GM12878 (cell line): ENCODE results near the gene IKBKG. TPM values are rescaled to one million over a fixed set of nuclear protein-coding genes. Genes with fewer than 3 reads are reported as not detected.
A peak's percentile ranks its signal among the peaks of the same experiment; 100 is the strongest.

Experiments
- ATAC-seq: fragments of 200-7000 bp; cut with Tn5 transposase; 3 replicates; pipeline ENCODE4 v1.9.1; 2020; ENCODE audit warnings: mild to moderate bottlenecking, moderate library complexity
- BruUV-seq: library from RNA; stranded (reverse); fragments of 400-500 nt; replicated peaks from 2 replicates; lab custom pipeline; 2021; lab: Mats Ljungman, UMichigan
- CTCF ChIA-PET: fragments of 300-600 bp; sonication (Branson Sonifier 250); formaldehyde crosslinking; extraction: SDS; loops from one replicate; lab custom pipeline; 2021; ENCODE audit warnings: inconsistent platforms; lab: Yijun Ruan, JAX
- POLR2A ChIA-PET: fragments of 350-600 bp; formaldehyde crosslinking; extraction: SDS; loops from one replicate; lab custom pipeline; 2021; ENCODE audit warnings: inconsistent platforms; lab: Charles Lee
- RAD21 ChIA-PET: fragments of 300-600 bp; sonication (Branson Sonifier 250); formaldehyde crosslinking; loops from one replicate; lab custom pipeline; 2023; ENCODE audit warnings: antibody characterized with exemption; ENCODE audit not compliant: unreplicated experiment; lab: Charles Lee
- SMC1A ChIA-PET: fragments of 300-600 bp; sonication (Branson Sonifier 250); formaldehyde crosslinking; loops from one replicate; lab custom pipeline; 2023; ENCODE audit not compliant: unreplicated experiment, uncharacterized antibody; lab: Charles Lee
- DNase-seq: peaks from one replicate; pipeline ENCODE4 v3.0.0-alpha.2; 2011; ENCODE audit warnings: low read depth, low spot score
- FAIRE-seq: peaks from 3 replicates; lab custom pipeline; 2011; peaks lifted over from hg19 to GRCh38; lab: Jason Lieb, UNC
- H2AFZ ChIP-seq: 2 replicates; pipeline ENCODE4 v1.6.0; 2011; ENCODE audit warnings: low read depth, low read length, control low read depth; ENCODE audit not compliant: control insufficient read depth
- H3K27ac ChIP-seq: 2 replicates; pipeline ENCODE4 v1.5.1; 2011; ENCODE audit warnings: control low read depth; ENCODE audit not compliant: control insufficient read depth, insufficient read depth
- H3K27me3 ChIP-seq, 2 experiments: replicated peaks in 1 of 2; 2 replicates each; pipeline versions ENCODE4 v1.6.0 to v1.6.1; 2011; ENCODE audit warnings: low read length in 1 of 2; ENCODE audit not compliant: control insufficient read depth in 2 of 2, insufficient read depth in 2 of 2
- H3K36me3 ChIP-seq, 2 experiments: 2 replicates each; pipeline ENCODE4 v1.5.1; 2011; ENCODE audit warnings: low read length in 1 of 2; ENCODE audit not compliant: control insufficient read depth in 2 of 2, insufficient read depth in 2 of 2
- H3K4me1 ChIP-seq: 2 replicates; pipeline ENCODE4 v1.6.1; 2011; ENCODE audit warnings: mild to moderate bottlenecking, low read length, moderate library complexity, mixed read lengths; ENCODE audit not compliant: control insufficient read depth, insufficient read depth
- H3K4me2 ChIP-seq: 2 replicates; pipeline ENCODE4 v1.6.0; 2011; ENCODE audit warnings: control low read depth; ENCODE audit not compliant: control insufficient read depth, insufficient read depth
- H3K4me3 ChIP-seq: fragments of 200-600 bp; sonication (generic); 2 replicates; pipeline ENCODE4 v1.5.1; 2016
- H3K79me2 ChIP-seq: 2 replicates; pipeline ENCODE4 v1.6.0; 2011; ENCODE audit warnings: low read length; ENCODE audit not compliant: control insufficient read depth, insufficient read depth
- H3K9ac ChIP-seq: 2 replicates; pipeline ENCODE4 v1.8.0; 2011; ENCODE audit warnings: low read length, control low read depth, mixed read lengths; ENCODE audit not compliant: control insufficient read depth, insufficient read depth
- H3K9me3 ChIP-seq: replicated peaks from 3 replicates; pipeline ENCODE4 v1.5.1; 2011; ENCODE audit warnings: mild to moderate bottlenecking, low read length; ENCODE audit not compliant: control insufficient read depth, insufficient read depth
- H4K20me1 ChIP-seq: 2 replicates; pipeline ENCODE4 v1.6.0; 2011; ENCODE audit not compliant: control insufficient read depth, insufficient read depth
- CEBPZ ChIP-seq: fragments of 150-350 bp; IDR thresholded peaks from 2 replicates; pipeline ENCODE4 v1.6.1; 2016; ENCODE audit warnings: low read depth, low read length
- GABPA ChIP-seq: IDR thresholded peaks from 2 replicates; pipeline ENCODE4 v1.6.1; 2014; ENCODE audit warnings: antibody characterized with exemption, low read depth, mild to moderate bottlenecking, inconsistent platforms
- MLLT1 ChIP-seq: fragments of 450-650 bp; IDR thresholded peaks from 2 replicates; pipeline ENCODE4 v1.6.1; 2016; ENCODE audit warnings: mild to moderate bottlenecking
- NFIC ChIP-seq: IDR thresholded peaks from 2 replicates; pipeline ENCODE4 v1.6.1; 2012; ENCODE audit warnings: low read depth, mild to moderate bottlenecking, inconsistent platforms, low read length, moderate library complexity
- NFXL1 ChIP-seq: fragments of 450-650 bp; IDR thresholded peaks from 2 replicates; pipeline ENCODE4 v1.6.1; 2017; ENCODE audit warnings: antibody characterized with exemption, mild to moderate bottlenecking, borderline replicate concordance
- PAX5 ChIP-seq: IDR thresholded peaks from 2 replicates; pipeline ENCODE4 v1.6.1; 2011; ENCODE audit warnings: low read depth, low read length, borderline replicate concordance
- PKNOX1 ChIP-seq: fragments of 450-650 bp; IDR thresholded peaks from 2 replicates; pipeline ENCODE4 v1.6.1; 2016; ENCODE audit warnings: mild to moderate bottlenecking
- RB1 ChIP-seq: fragments of 450-650 bp; formaldehyde crosslinking; IDR thresholded peaks from 2 replicates; pipeline ENCODE4 v1.6.1; 2017; ENCODE audit warnings: mild to moderate bottlenecking, borderline replicate concordance
- RELA ChIP-seq: fragments of 450-650 bp; IDR thresholded peaks from 2 replicates; pipeline ENCODE4 v1.8.0; 2014; ENCODE audit warnings: borderline replicate concordance; ENCODE audit not compliant: partially characterized antibody
- SIX5 ChIP-seq: IDR thresholded peaks from 2 replicates; pipeline ENCODE4 v1.6.1; 2011; ENCODE audit warnings: mild to moderate bottlenecking, low read depth, low read length, moderate library complexity; ENCODE audit not compliant: severe bottlenecking
- TCF7 ChIP-seq: IDR thresholded peaks from 2 replicates; pipeline ENCODE4 v1.6.1; 2014; ENCODE audit warnings: antibody characterized with exemption, borderline replicate concordance
- ZBTB4 ChIP-seq: fragments of 450-650 bp; formaldehyde crosslinking; IDR thresholded peaks from 2 replicates; pipeline ENCODE4 v1.4.0; 2022; ENCODE audit warnings: mild to moderate bottlenecking, moderate library complexity
- WGBS: methylation state at CpG from one replicate; pipeline ENCODE4 v1.1.6; 2016; ENCODE audit warnings: low lambda C conversion rate; ENCODE audit not compliant: insufficient replicate concordance, insufficient coverage; ENCODE audit errors: missing lambda C conversion rate; 5-methylcytosine and 5-hydroxymethylcytosine counted together
- in situ Hi-C: fragments of 300-500 bp; cut with MboI; formaldehyde crosslinking; loops from 9 replicates; pipeline ENCODE4 v1.14.3; 2018; ENCODE audit warnings: mixed read lengths
- intact Hi-C: fragments of 100-400 bp; cut with micrococcal nuclease; formaldehyde crosslinking; loops from one replicate; pipeline ENCODE4 v1.14.2; 2022; ENCODE audit not compliant: unreplicated experiment
- polyA plus RNA-seq, 11 experiments: library from polyadenylated mRNA; depleted of rRNA in 4 of 11; unstranded in 6 of 11; stranded (reverse) in 5 of 11; fragments of >200 nt; fragmentation: Nextera tagmentation in 4 of 11; fragmentation: Illumina TruSeq in 1 of 11; extraction: Ambion mirVana in 4 of 11; extraction: Trizol in 1 of 11; gene quantifications; 1 replicate in 1 of 11; 2 replicates in 10 of 11; pipeline versions ENCODE4 v1.2.1 to v1.2.3, GENCODE V29; 2011 to 2016; ENCODE audit warnings: inconsistent platforms in 2 of 11, missing spikeins in 2 of 11, low read depth in 1 of 11
- total RNA-seq, 4 experiments: library from RNA; depleted of rRNA in 3 of 4; stranded (reverse); fragments of >200 nt in 3 of 4; fragmentation: Illumina TruSeq in 1 of 4; extraction: Trizol in 1 of 4; gene quantifications; 2 replicates each; pipeline versions ENCODE4 v1.2.1 to v1.2.3, GENCODE V29; 2013 to 2021

The IKBKG gene
- total and polyA plus RNA-seq, 10 of the 15 experiments (the other 5 are each of a cell fraction or from before 2014, with no cell fraction given) = 0.35 to 30.7 (median 16.7) TPM

GRCh38 chrX:154534526-154535322 is 12.7 kb upstream of the IKBKG start (continued):
- TF ChIP-seq ZBTB4 (no peak), PKNOX1 (no peak), RELA (peak; percentile 100), PAX5 (peak; percentile 98), GABPA (no peak)

GRCh38 chrX:154535892-154536291 is 11.5 kb upstream of the IKBKG start:
- in situ Hi-C loops = loop anchor here (5.0 to 25.0 kb wide), 3 partner anchors 159 to 1579 kb away; partner anchors contain the start of genes EMD and OPN1LW
- no peak overlapping the region for H3K27ac ChIP-seq
- intact Hi-C loops = loop anchor here (2.0 kb wide), 2 partner anchors 163 to 219 kb away; no protein-coding TSS in a partner anchor
- H3K4me2 ChIP-seq = no peak overlapping the region
- BruUV-seq = no TSS peak
- peaks cover 4 to 8% of the 10 kb centered on the region in 2 experiments for H3K36me3 ChIP-seq
- ATAC-seq (no peak), DNase-seq (no peak), FAIRE-seq (no peak)
- no peaks in the 10 kb centered on the region for H4K20me1 ChIP-seq
- H3K4me1 ChIP-seq = peaks cover 5% of the 10 kb centered on the region
- H3K9ac ChIP-seq = no peak overlapping the region
- ChIA-PET CTCF (interaction anchor here (0.9 to 1.3 kb wide), 4 partner anchors 9 to 397 kb away, joined by 3 to 14 read pairs (median 5); partner anchors contain the start of gene FLNA), POLR2A (no interaction called here), RAD21 (no interaction called here), SMC1A (no interaction called here)
- H3K79me2 ChIP-seq = no peaks in the 10 kb centered on the region
- H3K9me3 ChIP-seq = no peaks in the 10 kb centered on the region
- no peak overlapping the region for H3K4me3 ChIP-seq
- H2AFZ ChIP-seq = no peak overlapping the region
- no peaks in the 10 kb centered on the region for H3K27me3 ChIP-seq
- 50% methylated on average over 9 of the region's 9 CpGs for WGBS
- TF ChIP-seq NFIC (no peak), SIX5 (no peak), CEBPZ (no peak), NFXL1 (no peak), RB1 (no peak), MLLT1 (no peak), TCF7 (no peak)
